ENCODE results near the gene CYSLTR1. TPM values are rescaled to one million over a fixed set of nuclear protein-coding genes. Genes with fewer than 3 reads are reported as not detected.

Gene CYSLTR1
- total RNA-seq, 4 donors from 2014 or later = 4.1 to 8.5 (median 6.3) TPM

DNA sequence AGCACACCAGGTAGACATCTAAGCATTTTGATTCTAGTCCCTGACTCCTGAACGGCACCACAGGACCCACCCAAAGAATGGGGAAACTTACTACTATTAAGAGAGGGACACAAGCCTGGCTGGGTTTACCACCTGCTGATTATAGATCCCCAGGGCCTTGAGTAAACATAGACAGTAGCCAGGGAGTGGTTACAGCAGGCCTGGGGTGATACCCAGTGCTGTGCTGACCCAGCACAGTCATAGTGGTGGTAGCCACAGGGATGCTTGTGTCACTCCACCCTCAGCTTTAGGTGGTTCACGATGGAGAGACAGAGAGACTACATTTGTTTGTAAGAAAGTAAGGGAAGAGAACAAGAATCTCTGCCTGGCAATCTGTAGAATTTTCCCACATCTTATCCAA is 11.7 kb downstream of the CYSLTR1 start:
- no peak for TF ChIP-seq CTCF (IDR thresholded peaks at IDR 0.05; ENCODE audit: low read depth)

GRCh38 chrX:78314561-78314960 is 12.8 kb downstream of the CYSLTR1 start:
- no peak for TF ChIP-seq CTCF (IDR thresholded peaks at IDR 0.05; ENCODE audit: low read depth)

DNA sequence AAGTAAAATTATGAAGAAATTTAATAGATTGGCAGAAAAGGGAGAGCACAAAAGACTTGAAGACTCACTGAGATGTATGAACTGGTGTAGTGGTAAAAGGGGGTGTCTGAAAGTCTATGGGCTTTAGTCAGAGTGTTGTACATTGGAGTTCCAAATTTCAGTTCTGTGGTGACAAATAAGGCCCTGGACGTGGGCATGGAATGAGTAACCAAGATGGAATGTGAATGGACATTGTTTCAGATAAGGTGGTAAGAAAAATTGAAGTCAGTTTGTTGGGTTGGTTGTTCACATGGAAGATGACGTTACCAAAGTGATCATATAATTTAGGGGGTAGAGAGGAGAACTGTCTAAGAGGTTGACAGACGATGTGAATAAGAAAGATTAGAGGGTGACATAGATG is 13.9 kb downstream of the CYSLTR1 start:
- no peak for TF ChIP-seq CTCF (IDR thresholded peaks at IDR 0.05; ENCODE audit: low read depth)

DNA sequence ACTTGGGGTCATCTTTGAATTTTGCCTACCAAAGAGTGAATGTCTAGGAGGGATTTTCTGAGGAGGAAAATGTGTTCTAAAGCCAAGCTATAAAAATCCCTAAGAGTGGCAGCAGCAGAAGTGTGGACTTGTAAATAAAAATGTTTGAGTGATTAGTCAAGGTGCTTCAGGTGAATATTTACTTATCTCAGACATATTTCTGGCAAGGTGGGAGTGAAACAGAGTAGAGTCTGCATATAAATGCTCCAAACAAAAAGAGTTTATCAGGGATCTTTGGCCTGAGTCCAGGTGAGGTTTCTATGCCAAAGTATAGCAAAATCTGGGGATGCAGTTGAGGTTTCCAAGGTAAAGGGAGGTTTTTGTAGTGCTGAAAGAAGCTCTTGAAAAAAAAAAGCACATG is 19.7 kb downstream of the CYSLTR1 start:
- TF ChIP-seq CTCF (IDR thresholded peaks at IDR 0.05; ENCODE audit: low read depth) = no peak

DNA sequence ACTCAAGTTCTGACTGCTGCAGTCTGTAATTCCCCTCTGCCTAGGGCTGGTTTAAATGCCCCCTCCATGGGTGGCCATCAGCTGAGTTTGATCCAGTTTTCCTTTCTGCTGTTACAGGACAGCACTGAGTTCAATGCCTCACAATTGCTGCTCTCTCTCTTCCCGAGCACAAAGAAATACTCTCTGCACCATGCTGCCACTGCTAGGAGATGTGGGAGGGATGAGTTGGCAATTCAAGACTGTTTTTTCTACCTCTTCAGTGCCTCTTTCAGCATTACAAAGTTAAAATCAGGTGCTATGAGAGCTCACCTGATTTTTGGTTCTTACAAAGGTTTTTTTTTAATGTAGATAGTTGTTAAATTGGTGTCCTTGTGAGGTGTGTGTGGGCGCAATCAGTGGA is 24.3 kb downstream of the CYSLTR1 start:
- TF ChIP-seq CTCF (IDR thresholded peaks at IDR 0.05; ENCODE audit: low read depth) = no peak

DNA sequence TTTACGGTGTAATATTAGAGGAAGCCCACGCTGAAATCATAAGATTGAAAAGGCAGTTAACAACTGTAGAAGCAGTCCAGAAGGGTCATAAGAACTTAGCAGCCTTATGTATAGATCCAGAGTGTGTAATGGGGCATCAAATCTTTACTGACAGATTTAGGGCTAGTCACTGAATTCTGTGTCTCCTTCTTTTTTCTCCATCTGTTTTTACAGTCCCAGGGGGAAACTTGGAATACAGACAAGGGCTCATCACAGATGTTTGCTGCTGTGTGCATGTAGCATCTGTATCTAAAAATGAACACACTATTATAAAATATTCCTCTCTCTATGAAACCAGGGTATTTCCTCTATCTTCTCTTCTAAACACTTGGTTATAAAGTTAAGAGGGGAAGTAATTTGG is 43.9 kb downstream of the CYSLTR1 start:
- TF ChIP-seq CTCF (IDR thresholded peaks at IDR 0.05; ENCODE audit: low read depth) = no peak

GRCh38 chrX:78237127-78237526 is 90.3 kb downstream of the CYSLTR1 start:
- TF ChIP-seq CTCF (IDR thresholded peaks at IDR 0.05; ENCODE audit: low read depth) = no peak

Other genes starting within 250 kb of the CYSLTR1 start
- 100 to 1,000 TPM; 154 to 200 (median 183) TPM for gene PGK1, start 223.4 kb downstream of the CYSLTR1 start, total RNA-seq
- gene TAF9B, start 188.0 kb downstream of the CYSLTR1 start, total RNA-seq = 10 to 100 TPM in 3 of 4 donors, 1 to 10 TPM in 1; 10.0 to 31.0 (median 15.8) TPM

All from subcutaneous adipose tissue (tissue), 4 donors.